Sigmoid colon (tissue), 4 donors: ENCODE results near the gene CEP128.

ENCODE experiments used
- POLR2A ChIP-seq, 2 donors: fragments of 450-650 bp; IDR thresholded peaks; one replicate each; pipeline ENCODE4 v1.6.1; 2016; ENCODE audit warnings: antibody characterized with exemption in 2 of 2, mild to moderate bottlenecking in 2 of 2, moderate library complexity in 2 of 2
- POLR2AphosphoS5 ChIP-seq, 4 donors: sonication (generic); formaldehyde crosslinking; IDR thresholded peaks; one replicate each; pipeline ENCODE4 v1.6.1; 2017; ENCODE audit warnings: antibody characterized with exemption in 4 of 4

DNA sequence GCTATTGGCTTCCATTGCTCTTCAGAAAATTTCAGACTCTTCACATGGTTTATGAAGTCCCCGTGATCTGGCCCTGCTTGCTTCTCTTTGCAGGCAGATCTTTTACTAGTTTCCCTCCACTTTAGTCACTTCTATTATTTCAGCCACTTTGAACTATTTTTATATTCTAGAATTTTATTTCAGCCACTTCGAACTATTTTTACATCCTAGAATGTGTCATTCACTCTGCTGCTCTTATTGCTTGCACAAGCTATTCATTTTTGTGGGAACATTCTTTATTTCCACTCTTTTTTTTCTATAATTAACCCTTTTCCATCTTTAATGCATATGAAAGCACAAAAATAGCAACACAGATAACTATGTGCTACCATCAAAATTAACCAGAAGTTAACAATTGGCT is 38.4 kb upstream of the CEP128 start:
- no peak for TF ChIP-seq POLR2A (IDR thresholded peaks at IDR 0.05)
- TF ChIP-seq POLR2AphosphoS5 (IDR thresholded peaks at IDR 0.05): no peak
